Activated T-cell treated with anti-CD3 and anti-CD28 coated beads, Interleukin-2, amount 50 U/mL, for 4 hours (primary cell): Measurements from ENCODE around the gene FBXL13. TPM values are rescaled to one million over a fixed set of nuclear protein-coding genes. Genes with fewer than 3 reads are reported as not detected.
"Not testable (repeated sequence)": the region's sequence is repeated elsewhere in the genome, so short reads cannot be mapped to it uniquely, and the experiment has no call there.

ENCODE experiments used
- ATAC-seq, 2 donors: fragments of 200-7000 bp; cut with Tn5 transposase; one replicate each; pipeline ENCODE4 v1.10.0; 2021
- DNase-seq: peaks from one replicate; pipeline ENCODE4 v3.0.0-alpha.2; 2020
- H3K27me3 Mint-ChIP-seq: one replicate; pipeline ENCODE4 v1.8.0; 2021; ENCODE audit warnings: low read depth, mixed read lengths
- H3K36me3 Mint-ChIP-seq: one replicate; pipeline ENCODE4 v1.8.0; 2022; ENCODE audit warnings: mixed read lengths; ENCODE audit not compliant: insufficient read depth
- H3K4me1 Mint-ChIP-seq: one replicate; pipeline ENCODE4 v1.8.0; 2021; ENCODE audit warnings: low read depth, mixed read lengths
- H3K4me3 Mint-ChIP-seq: one replicate; pipeline ENCODE4 v1.8.0; 2021; ENCODE audit warnings: mild to moderate bottlenecking, moderate library complexity, mixed read lengths
- H3K9me3 Mint-ChIP-seq: one replicate; pipeline ENCODE4 v1.8.0; 2021; ENCODE audit warnings: mixed read lengths
- total RNA-seq, 3 donors: library from RNA; stranded (reverse); gene quantifications; one replicate each; pipeline ENCODE4 v1.2.1, GENCODE V29; 2021

FBXL13 gene
- total RNA-seq, 3 donors from 2014 or later, result 0.84 to 1.1 (median 0.96) TPM

DNA sequence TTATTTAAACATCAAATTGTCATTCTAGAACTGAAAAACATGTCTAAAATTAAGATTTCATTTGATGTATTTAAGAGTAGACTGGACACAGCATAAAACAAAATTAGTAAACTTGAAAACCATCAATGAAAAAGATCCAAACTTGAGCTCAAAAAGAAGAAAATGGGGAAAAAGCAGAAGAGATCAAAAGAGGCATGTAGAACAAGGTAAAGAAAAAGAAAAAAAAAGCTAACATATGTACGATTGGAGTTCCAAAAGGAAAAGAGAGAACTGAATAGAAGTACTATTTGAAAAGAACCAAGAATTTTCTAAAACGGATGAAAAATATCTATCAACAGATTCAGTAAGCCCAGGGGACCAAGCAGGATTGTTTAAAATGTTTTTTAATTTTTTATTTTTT, 3.6 kb downstream of the FBXL13 start:
- ATAC-seq (no peak), DNase-seq (no peak)
- Mint-ChIP-seq H3K4me3 (no peak overlapping the region), H3K36me3 (no peaks in the 10 kb centered on the region), H3K27me3 (no peaks in the 10 kb centered on the region), H3K9me3 (no peaks in the 10 kb centered on the region), H3K4me1 (peaks cover 17% of the 10 kb centered on the region)

DNA sequence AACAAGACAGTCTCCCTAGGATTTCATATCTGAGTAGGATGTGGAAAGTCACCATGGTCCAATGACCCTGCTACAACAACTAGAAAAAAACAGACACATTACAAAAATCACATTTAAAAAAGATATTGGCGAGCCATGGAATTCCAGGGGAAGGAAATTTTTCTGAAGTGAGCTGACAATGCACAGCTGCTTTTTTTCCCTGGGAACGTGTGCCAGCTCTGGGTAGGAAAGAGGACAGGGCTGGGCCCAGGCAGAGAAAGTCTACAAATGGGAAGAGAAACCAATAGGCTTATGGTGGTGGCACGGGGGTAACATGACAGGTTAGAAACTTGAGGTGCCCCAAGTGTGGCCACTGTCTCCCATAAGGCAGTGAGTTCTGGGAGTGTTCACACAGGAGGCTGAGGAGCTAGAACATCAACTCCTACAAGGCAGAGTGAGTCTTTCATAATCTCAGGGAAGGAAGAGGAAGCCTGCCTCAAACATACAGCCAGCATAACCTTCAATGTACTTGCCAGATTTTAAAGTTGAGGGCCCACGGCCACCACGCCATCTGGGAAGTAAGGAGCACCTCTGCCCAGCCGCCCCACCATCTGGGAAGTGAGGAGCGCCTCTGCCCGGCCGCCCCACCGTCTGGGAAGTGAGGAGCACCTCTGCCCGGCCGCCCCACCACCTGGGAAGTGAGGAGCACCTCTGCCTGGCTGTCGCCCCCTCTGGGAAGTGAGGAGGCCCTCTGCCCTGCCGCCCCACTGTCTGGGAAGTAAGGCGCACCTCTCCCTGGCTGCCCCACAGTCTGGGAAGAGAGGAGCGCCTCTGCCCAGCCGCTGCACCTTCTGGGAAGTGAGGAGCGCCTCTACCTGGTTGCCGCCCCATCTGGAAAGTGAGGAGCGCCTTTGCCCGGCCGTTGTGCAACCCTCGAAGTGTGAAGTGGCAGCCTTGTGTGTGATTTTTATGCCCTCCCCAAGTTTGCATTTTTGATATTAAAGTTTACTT, 5.9 kb downstream of the FBXL13 start:
- DNase-seq (no peak), ATAC-seq (no peak)
- Mint-ChIP-seq H3K36me3 (no peaks in the 10 kb centered on the region), H3K4me3 (no peak overlapping the region), H3K4me1 (peaks cover 1% of the 10 kb centered on the region), H3K9me3 (no peaks in the 10 kb centered on the region), H3K27me3 (no peaks in the 10 kb centered on the region)

DNA sequence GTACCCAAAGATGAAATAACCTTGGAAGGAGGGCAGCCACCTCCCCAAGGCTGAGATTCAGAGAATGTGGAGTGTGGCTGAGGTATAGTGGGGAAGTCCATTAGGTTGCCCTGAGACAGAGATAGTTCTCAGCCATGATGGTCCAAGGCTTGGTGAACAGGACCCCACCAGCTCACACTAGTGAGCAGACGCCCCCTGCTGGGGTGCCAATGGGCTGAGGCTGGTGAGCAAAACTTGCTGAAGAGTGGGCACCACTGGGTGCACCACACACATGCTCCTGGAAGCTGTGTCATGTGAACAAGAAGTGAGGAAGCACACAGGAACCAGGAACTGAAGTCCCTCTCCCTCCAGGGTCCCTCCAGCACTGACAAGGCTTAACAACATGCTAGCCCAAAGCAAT, 8.9 kb downstream of the FBXL13 start:
- H3K36me3 Mint-ChIP-seq, result no peaks in the 10 kb centered on the region

DNA sequence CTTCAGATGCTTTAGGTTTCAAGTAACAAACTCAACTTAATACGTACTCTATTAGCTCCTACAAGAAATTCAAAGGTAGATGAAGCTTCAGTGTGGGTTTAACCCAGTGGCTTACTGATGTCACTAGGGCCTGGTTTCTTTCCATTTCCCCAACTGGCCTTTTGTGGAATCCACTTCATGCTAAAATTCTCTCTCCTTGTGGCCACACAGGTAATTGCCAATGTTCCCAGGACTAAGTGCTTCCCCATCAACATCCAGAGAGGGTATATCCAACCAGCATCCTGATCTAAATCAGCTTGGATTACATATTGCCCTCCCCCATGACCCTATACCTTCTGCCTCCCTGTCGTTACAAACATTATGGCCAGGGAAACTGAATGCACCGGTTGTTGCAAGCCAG, 10.7 kb downstream of the FBXL13 start:
- Mint-ChIP-seq H3K4me1 (no peaks in the 10 kb centered on the region), H3K4me3 (no peak overlapping the region), H3K9me3 (no peaks in the 10 kb centered on the region), H3K36me3 (no peaks in the 10 kb centered on the region), H3K27me3 (no peaks in the 10 kb centered on the region)
- ATAC-seq (no peak), DNase-seq (no peak)

More for the DNA sequence above, 8.9 kb downstream of the FBXL13 start:
- H3K4me1 Mint-ChIP-seq, result no peaks in the 10 kb centered on the region
- H3K4me3 Mint-ChIP-seq, result no peak overlapping the region
- H3K27me3 Mint-ChIP-seq, result no peaks in the 10 kb centered on the region
- H3K9me3 Mint-ChIP-seq, result no peaks in the 10 kb centered on the region
- DNase-seq, result peak; percentile 30
- ATAC-seq, result peak in 1 of 2 donors; percentile 46

DNA sequence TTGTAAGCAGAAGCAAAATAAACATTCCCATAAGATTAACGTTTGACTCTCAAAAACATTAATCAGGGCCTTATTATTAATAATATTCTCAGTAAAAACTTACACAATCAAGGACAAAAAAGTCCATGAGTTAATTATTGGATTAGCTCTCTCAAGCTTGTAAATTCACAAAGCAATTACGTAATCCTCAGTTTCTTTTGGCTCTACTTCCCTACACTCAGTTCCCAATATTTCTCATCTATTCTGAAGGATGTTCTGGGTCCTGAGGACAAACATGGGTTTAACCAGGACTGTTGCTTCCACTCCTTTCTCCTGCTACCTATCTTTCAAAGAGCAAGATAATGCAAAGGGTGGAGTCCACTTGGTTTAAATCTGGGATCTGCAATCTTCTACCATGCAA, 15.1 kb downstream of the FBXL13 start:
- Mint-ChIP-seq H3K4me1 (no peaks in the 10 kb centered on the region), H3K4me3 (no peak overlapping the region), H3K36me3 (no peaks in the 10 kb centered on the region), H3K27me3 (no peaks in the 10 kb centered on the region), H3K9me3 (no peaks in the 10 kb centered on the region)
- ATAC-seq, result no peak
- DNase-seq, result no peak

DNA sequence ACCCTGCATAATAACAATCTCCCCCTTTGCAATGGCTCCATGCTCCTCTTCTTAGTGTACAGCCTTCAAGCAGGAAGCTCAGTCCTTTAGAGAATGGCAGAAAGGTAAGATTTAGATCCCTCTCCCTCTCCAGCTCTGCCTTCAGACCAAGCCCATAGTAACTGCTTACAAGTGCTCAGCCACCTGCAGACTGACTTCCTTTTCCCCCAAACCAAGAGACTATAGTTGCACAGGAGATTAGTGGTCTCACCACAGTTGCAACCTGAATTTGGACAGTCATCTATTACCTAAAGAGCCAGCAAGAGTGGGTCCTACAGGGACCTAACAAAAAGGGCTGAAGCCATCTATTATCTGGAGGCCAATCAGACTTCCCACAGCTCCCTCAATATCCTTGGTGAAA, 16.5 kb downstream of the FBXL13 start:
- Mint-ChIP-seq H3K4me3 (no peak overlapping the region), H3K36me3 (no peaks in the 10 kb centered on the region), H3K9me3 (no peaks in the 10 kb centered on the region), H3K4me1 (no peaks in the 10 kb centered on the region), H3K27me3 (no peaks in the 10 kb centered on the region)
- DNase-seq (no peak), ATAC-seq (no peak)

DNA sequence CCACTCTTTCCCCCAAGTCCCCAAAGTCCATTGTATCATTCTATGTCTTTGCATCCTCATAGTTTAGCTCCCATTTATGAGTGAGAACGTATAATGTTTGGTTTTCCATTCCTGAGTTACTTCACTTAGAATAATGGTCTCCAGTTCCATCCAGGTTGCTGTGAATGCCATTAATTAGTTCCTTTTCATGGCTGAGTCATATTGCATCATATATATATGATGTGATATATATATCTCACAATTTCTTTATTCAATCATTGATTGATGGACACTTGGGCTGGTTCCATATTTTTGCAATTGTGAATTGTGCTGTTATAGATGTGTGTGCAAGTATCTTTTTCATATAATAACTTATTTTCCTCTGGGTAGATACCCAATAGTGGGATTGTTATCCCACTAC, 18.6 kb downstream of the FBXL13 start:
- not testable (repeated sequence) for H3K4me1 Mint-ChIP-seq, ATAC-seq, H3K9me3 Mint-ChIP-seq, H3K27me3 Mint-ChIP-seq, H3K4me3 Mint-ChIP-seq, H3K36me3 Mint-ChIP-seq, DNase-seq

DNA sequence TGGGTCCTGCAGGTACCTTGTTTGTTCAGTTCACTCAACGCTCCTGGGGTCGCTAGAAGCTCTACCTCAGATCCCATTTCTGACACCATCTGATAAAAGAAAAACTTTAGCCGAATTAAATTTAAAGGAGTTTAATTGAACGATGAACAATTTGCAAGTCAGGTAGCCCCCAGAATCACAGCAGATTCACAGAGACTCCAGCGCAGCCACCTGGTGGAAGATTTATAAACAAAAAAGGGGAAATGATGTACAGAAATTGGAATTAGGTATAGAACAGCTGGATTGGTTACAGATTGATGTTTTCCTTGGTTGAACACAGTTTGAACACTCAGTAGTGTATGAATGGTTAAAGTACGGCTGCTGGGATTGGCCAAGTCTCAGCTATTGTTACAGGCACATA, 23.1 kb downstream of the FBXL13 start:
- Mint-ChIP-seq H3K4me1 (no peaks in the 10 kb centered on the region), H3K4me3 (no peak overlapping the region), H3K36me3 (peaks cover 4% of the 10 kb centered on the region), H3K27me3 (no peaks in the 10 kb centered on the region), H3K9me3 (peaks cover 7% of the 10 kb centered on the region)
- ATAC-seq (no peak), DNase-seq (no peak)

DNA sequence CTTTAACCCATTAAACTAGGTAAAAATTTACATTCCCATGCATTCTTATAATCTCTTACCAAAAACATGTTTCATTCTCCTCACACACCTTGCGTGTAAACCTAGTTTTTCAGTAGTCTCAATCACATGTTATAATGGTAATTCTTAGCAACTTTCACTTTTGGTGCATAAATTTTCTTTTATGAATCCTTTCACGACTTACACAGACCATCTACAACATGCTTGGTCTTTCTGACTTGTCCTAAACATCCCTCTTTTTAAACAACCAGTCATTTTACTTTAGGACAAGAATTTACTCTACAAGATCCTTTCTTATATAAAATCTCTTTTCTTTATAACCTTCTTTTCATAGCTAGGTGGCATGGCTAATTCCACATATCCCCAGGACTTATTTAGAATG, 25.8 kb downstream of the FBXL13 start:
- Mint-ChIP-seq H3K4me1 (no peaks in the 10 kb centered on the region), H3K9me3 (peaks cover 7% of the 10 kb centered on the region), H3K36me3 (peaks cover 4% of the 10 kb centered on the region), H3K27me3 (no peaks in the 10 kb centered on the region), H3K4me3 (no peak overlapping the region)
- ATAC-seq (no peak), DNase-seq (no peak)

DNA sequence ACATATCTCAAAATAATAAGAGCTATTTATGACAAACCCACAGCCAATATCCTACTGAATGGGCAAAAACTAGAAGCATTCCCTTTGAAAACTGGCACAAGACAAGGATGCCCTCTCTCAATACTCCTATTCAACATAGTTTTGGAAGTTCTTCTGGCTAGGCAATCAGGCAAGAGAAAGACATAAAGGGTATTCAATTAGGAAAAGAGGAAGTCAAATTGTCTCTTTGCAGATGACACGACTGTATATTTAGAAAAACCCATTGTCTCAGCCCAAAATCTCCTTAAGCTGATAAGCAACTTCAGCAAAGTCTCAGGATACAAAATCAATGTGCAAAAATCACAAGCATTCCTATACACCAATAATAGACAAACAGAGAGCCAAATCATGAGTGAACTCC, 32.8 kb downstream of the FBXL13 start:
- not testable (repeated sequence) for DNase-seq, H3K27me3 Mint-ChIP-seq, H3K4me3 Mint-ChIP-seq, H3K36me3 Mint-ChIP-seq, ATAC-seq, H3K4me1 Mint-ChIP-seq
- peaks cover 10% of the 10 kb centered on the region for H3K9me3 Mint-ChIP-seq

DNA sequence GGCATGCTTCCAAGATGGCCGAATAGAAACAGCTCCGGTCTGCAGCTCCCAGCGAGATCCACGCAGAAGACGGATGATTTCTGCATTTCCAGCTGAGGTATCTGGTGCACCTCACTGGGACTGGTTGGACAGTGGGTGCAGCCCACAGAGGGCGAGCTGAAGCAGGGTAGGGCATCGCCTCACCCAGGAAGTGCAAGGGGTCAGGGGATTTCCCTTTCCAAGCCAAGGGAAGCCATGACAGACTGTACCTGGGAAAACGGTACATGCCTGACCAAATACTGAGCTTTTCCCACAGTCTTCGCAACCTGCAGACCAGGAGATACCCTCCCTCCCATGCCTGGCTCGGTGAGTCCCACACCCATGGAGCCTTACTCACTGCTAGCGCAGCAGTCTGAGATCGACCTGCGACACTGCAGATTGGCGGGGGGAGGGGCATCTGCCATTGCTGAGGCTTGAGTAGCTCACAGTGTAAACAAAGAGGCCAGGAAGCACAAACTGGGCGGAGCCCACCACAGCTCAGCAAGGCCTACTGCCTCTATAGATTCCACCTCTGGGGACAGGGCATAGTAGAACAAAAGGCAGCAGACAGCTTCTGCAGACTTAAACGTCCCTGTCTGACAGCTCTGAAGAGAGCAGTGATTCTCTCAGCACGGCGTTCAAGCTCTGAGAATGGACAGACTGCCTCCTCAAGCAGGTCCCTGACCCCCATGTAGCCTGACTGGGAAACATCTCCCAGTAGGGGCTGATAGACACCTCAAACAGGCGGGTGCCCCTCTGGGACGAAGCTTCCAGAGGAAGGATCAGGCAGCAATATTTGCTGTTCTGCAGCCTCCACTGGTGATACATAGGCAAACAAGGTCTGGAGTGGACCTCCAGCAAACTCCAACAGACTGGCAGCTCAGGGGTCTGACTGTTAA, 36.5 kb downstream of the FBXL13 start:
- H3K4me1 Mint-ChIP-seq, H3K4me3 Mint-ChIP-seq, DNase-seq, H3K9me3 Mint-ChIP-seq, ATAC-seq, H3K27me3 Mint-ChIP-seq, H3K36me3 Mint-ChIP-seq: not testable (repeated sequence)

DNA sequence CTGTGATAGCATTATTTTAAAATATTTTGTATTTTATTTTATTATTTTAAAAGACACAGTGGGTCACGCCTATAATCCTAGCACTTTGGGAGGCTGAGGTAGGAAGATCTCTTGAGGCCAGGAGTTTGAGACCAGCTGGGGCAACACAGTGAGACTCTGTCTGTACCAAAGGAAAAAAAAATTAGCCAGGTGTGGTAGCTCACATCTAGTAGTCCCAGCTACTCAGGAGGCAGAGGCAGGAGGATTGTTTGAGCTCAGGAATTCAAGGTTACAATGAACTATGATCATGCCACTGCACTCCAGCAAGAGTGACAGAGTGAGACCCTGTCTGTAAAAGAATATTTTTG, 37.1 kb downstream of the FBXL13 start:
- DNase-seq (no peak), ATAC-seq (no peak)
- peaks cover 3% of the 10 kb centered on the region for H3K9me3 Mint-ChIP-seq
- no peaks in the 10 kb centered on the region for H3K36me3 Mint-ChIP-seq
- no peaks in the 10 kb centered on the region for H3K27me3 Mint-ChIP-seq
- no peak overlapping the region for H3K4me3 Mint-ChIP-seq
- H3K4me1 Mint-ChIP-seq, result no peaks in the 10 kb centered on the region

DNA sequence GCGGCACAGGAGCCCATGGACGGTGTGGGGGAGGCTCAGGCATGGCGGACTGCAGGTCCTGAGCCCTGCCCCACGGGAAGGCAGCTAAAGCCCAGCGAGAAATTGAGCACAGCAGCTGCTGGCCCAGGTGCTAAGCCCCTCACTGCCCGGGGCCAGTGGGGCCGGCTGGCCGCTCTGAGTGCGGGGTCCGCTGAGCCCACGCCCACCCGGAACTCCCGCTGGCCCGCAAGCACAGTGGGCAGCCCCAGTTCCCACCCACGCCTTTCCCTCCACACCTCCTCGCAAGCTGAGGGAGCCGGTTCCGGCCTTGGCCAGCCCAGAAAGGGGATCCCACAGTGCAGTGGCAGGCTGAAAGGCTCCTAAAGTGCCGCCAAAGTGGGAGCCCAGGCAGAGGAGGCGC, 40.3 kb downstream of the FBXL13 start:
- not testable (repeated sequence) for ATAC-seq, H3K4me3 Mint-ChIP-seq, H3K4me1 Mint-ChIP-seq, H3K9me3 Mint-ChIP-seq, H3K36me3 Mint-ChIP-seq, DNase-seq, H3K27me3 Mint-ChIP-seq

DNA sequence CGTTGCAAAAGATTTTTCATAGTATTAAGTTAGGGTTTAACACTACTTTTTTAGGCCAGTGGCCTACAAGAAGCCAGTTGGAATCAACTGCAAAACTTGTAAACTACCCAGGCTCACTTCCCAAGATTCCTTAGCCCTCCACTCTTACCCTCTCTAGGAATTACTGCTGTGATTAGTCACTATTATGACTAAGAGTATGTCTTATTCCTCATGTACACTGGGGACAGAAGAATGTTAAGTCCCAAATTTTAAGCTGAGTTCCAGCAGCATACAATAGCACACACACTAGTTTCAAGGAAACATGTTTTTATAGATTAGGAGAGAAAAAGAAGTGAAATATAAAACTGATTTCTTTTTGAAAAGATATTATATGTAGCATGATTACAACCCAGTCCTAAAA, 42.8 kb downstream of the FBXL13 start:
- Mint-ChIP-seq H3K36me3 (no peaks in the 10 kb centered on the region), H3K9me3 (no peaks in the 10 kb centered on the region), H3K27me3 (no peaks in the 10 kb centered on the region), H3K4me3 (no peak overlapping the region), H3K4me1 (no peaks in the 10 kb centered on the region)
- DNase-seq (no peak), ATAC-seq (no peak)

DNA sequence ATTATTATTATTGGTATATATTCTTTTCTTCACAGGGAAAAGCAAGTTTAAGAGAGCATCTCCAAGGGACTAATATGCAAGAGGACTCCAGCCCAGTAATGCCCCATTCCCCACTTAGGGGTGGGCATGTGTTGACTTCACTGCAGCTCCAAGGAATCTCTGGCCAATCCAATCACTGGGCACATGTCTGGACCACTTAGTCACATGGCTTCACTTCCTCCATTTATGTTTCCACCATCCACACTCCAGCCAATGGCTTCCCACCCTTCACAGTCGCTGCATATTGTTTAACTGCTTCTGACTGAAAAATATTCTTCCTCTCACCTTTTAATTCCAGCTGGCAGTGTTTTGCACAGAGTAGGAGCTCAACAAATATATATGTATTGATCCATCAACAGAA, 43.6 kb downstream of the FBXL13 start:
- no peaks in the 10 kb centered on the region for H3K4me1 Mint-ChIP-seq
- no peaks in the 10 kb centered on the region for H3K9me3 Mint-ChIP-seq
- no peak for ATAC-seq
- H3K36me3 Mint-ChIP-seq, result no peaks in the 10 kb centered on the region
- no peaks in the 10 kb centered on the region for H3K27me3 Mint-ChIP-seq
- no peak overlapping the region for H3K4me3 Mint-ChIP-seq
- no peak for DNase-seq
